IMR-90 (cell line): Measurements from ENCODE around the gene IL1R2. TPM values are rescaled to one million over a fixed set of nuclear protein-coding genes. Genes with fewer than 3 reads are reported as not detected.

Source experiments
- ATAC-seq: fragments of 200-7000 bp; cut with Tn5 transposase; 2 replicates; pipeline ENCODE4 v1.9.1; 2020; ENCODE audit warnings: low read depth, mild to moderate bottlenecking, moderate library complexity
- BruUV-seq: library from RNA; stranded (reverse); fragments of 400-500 nt; replicated peaks from 2 replicates; lab custom pipeline; 2021; lab: Mats Ljungman, UMichigan
- CTCF ChIA-PET: fragments of 300-600 bp; formaldehyde crosslinking; extraction: SDS; loops from one replicate; lab custom pipeline; 2021; ENCODE audit warnings: antibody characterized with exemption; lab: Yijun Ruan, JAX
- POLR2A ChIA-PET: fragments of 300-600 bp; sonication (Branson Sonifier 250); formaldehyde crosslinking; loops from one replicate; lab custom pipeline; 2022; ENCODE audit warnings: antibody characterized with exemption; ENCODE audit not compliant: unreplicated experiment; lab: Charles Lee
- DNase-seq: peaks from one replicate; pipeline ENCODE4 v3.0.0; 2013
- H2AFZ ChIP-seq: replicated peaks from 2 replicates; pipeline ENCODE3; 2013; ENCODE audit warnings: low read length, mild to moderate bottlenecking; ENCODE audit not compliant: poor library complexity
- H2AK5ac ChIP-seq: 2 replicates; pipeline ENCODE4 v1.6.1; 2013; ENCODE audit warnings: low read depth, low read length, inconsistent platforms
- H2AK9ac ChIP-seq: replicated peaks from 2 replicates; pipeline ENCODE3; 2013; ENCODE audit warnings: mild to moderate bottlenecking, low read depth, low read length, moderate library complexity; ENCODE audit not compliant: poor library complexity
- H2BK120ac ChIP-seq: 2 replicates; pipeline ENCODE4 v1.6.1; 2013; ENCODE audit warnings: low read depth, low read length, inconsistent platforms
- H2BK15ac ChIP-seq: 3 replicates; pipeline ENCODE4 v1.6.1; 2013; ENCODE audit warnings: low read depth, low read length, inconsistent platforms
- H2BK20ac ChIP-seq: 2 replicates; pipeline ENCODE4 v1.6.1; 2013; ENCODE audit warnings: low read depth, mild to moderate bottlenecking, inconsistent platforms, low read length, moderate library complexity
- H2BK5ac ChIP-seq: 2 replicates; pipeline ENCODE4 v1.6.1; 2013; ENCODE audit warnings: mild to moderate bottlenecking, low read depth, low read length, inconsistent platforms; ENCODE audit not compliant: poor library complexity, severe bottlenecking
- H3K14ac ChIP-seq: replicated peaks from 2 replicates; pipeline ENCODE4 v1.6.1; 2013; ENCODE audit warnings: low read depth, low read length, inconsistent platforms
- H3K18ac ChIP-seq: 2 replicates; pipeline ENCODE4 v1.6.1; 2013; ENCODE audit warnings: low read depth, low read length, control low read depth
- H3K23ac ChIP-seq: 2 replicates; pipeline ENCODE4 v1.6.1; 2013; ENCODE audit warnings: low read depth, low read length, inconsistent platforms
- H3K27ac ChIP-seq: 2 replicates; pipeline ENCODE4 v1.5.1; 2013; ENCODE audit warnings: mild to moderate bottlenecking, control low read depth, low read length; ENCODE audit not compliant: insufficient read depth
- H3K27me3 ChIP-seq: 2 replicates; pipeline ENCODE4 v1.6.1; 2013; ENCODE audit warnings: low read length; ENCODE audit not compliant: control insufficient read depth, insufficient read depth
- H3K36me3 ChIP-seq: 2 replicates; pipeline ENCODE4 v1.6.1; 2013; ENCODE audit warnings: low read length, mixed read lengths; ENCODE audit not compliant: control insufficient read depth, insufficient read depth
- H3K4ac ChIP-seq: 2 replicates; pipeline ENCODE4 v1.6.1; 2013; ENCODE audit warnings: low read depth, low read length, inconsistent platforms
- H3K4me1 ChIP-seq: 2 replicates; pipeline ENCODE4 v1.6.1; 2013; ENCODE audit warnings: low read length, mixed read lengths; ENCODE audit not compliant: control insufficient read depth, insufficient read depth
- H3K4me2 ChIP-seq: 2 replicates; pipeline ENCODE4 v1.6.1; 2013; ENCODE audit warnings: low read depth, mild to moderate bottlenecking, control low read depth, low read length, moderate library complexity
- H3K4me3 ChIP-seq: 2 replicates; pipeline ENCODE4 v1.5.1; 2013; ENCODE audit warnings: low read depth, mild to moderate bottlenecking, control low read depth, low read length, moderate library complexity; ENCODE audit not compliant: insufficient read depth
- H3K56ac ChIP-seq: 2 replicates; pipeline ENCODE4 v1.6.1; 2013; ENCODE audit warnings: low read length, inconsistent platforms; ENCODE audit not compliant: insufficient read depth; ENCODE audit errors: extremely low read depth
- H3K79me1 ChIP-seq, 2 experiments: 2 replicates each; pipeline ENCODE4 v1.6.1; 2013; ENCODE audit warnings: low read length in 2 of 2, inconsistent platforms in 1 of 2, low read depth in 1 of 2
- H3K9ac ChIP-seq: 2 replicates; pipeline ENCODE4 v1.6.1; 2013; ENCODE audit warnings: low read depth, low read length, control low read depth
- H3K9me1 ChIP-seq: 2 replicates; pipeline ENCODE4 v1.6.1; 2013; ENCODE audit warnings: low read length, inconsistent platforms; ENCODE audit not compliant: insufficient read depth
- H3K9me3 ChIP-seq: 2 replicates; pipeline ENCODE4 v1.6.1; 2013; ENCODE audit warnings: low read length; ENCODE audit not compliant: control insufficient read depth, insufficient read depth
- H4K20me1 ChIP-seq: 2 replicates; pipeline ENCODE4 v1.6.1; 2013; ENCODE audit warnings: low read length, inconsistent platforms; ENCODE audit not compliant: insufficient read depth
- H4K5ac ChIP-seq: 2 replicates; pipeline ENCODE4 v1.6.1; 2013; ENCODE audit warnings: mild to moderate bottlenecking, low read depth, low read length, control low read depth
- H4K8ac ChIP-seq, 2 experiments: 2 replicates each; pipeline ENCODE4 v1.6.1; 2013; ENCODE audit warnings: low read depth in 2 of 2, low read length in 2 of 2, control low read depth in 1 of 2, inconsistent platforms in 1 of 2
- H4K91ac ChIP-seq: 2 replicates; pipeline ENCODE4 v1.6.1; 2013; ENCODE audit warnings: low read depth, low read length, inconsistent platforms; ENCODE audit not compliant: insufficient read depth
- BHLHE40 ChIP-seq: fragments of 150-350 bp; IDR thresholded peaks from 2 replicates; pipeline ENCODE4 v1.6.1; 2016; ENCODE audit warnings: mild to moderate bottlenecking, low read depth, low read length
- CHD1 ChIP-seq: IDR thresholded peaks from 2 replicates; pipeline ENCODE4 v1.6.1; 2012; ENCODE audit warnings: low read depth, low read length, improper control_type of control experiment
- MXI1 ChIP-seq: IDR thresholded peaks from 2 replicates; pipeline ENCODE4 v1.6.1; 2012; ENCODE audit warnings: low read depth, mild to moderate bottlenecking, low read length, moderate library complexity, borderline replicate concordance
- whole genome bisulfite sequencing, 2 experiments: methylation state at CpG; one replicate each; pipeline versions ENCODE4 v1.1.5 to v1.1.7; 2013; ENCODE audit warnings: missing lambda C conversion rate in 2 of 2; ENCODE audit not compliant: insufficient read length in 1 of 2; ENCODE audit errors: extremely low coverage in 2 of 2; 5-methylcytosine and 5-hydroxymethylcytosine counted together
- dilution Hi-C: fragments of 300-500 bp; cut with HindIII; formaldehyde crosslinking; loops from one replicate; pipeline ENCODE4 v1.14.3; 2018; ENCODE audit warnings: low sequenced_read_pairs; ENCODE audit not compliant: unreplicated experiment
- in situ Hi-C: fragments of 300-500 bp; cut with MboI; formaldehyde crosslinking; loops from 3 replicates; pipeline ENCODE4 v1.14.3; 2019; ENCODE audit warnings: low sequenced_read_pairs, inconsistent platforms, mixed read lengths
- intact Hi-C: fragments of 100-400 bp; cut with micrococcal nuclease; formaldehyde crosslinking; loops from 2 replicates; pipeline ENCODE4 v1.10.0; 2022
- polyA plus RNA-seq, 3 experiments: library from polyadenylated mRNA; depleted of rRNA; stranded (reverse); fragments of >200 nt; gene quantifications; 2 replicates each; pipeline ENCODE4 v1.2.3, GENCODE V29; 2012; ENCODE audit warnings: low replicate concordance in 1 of 3
- total RNA-seq: library from RNA; depleted of rRNA; stranded (reverse); fragments of >200 nt; gene quantifications from 2 replicates; pipeline ENCODE4 v1.2.3, GENCODE V29; 2012

Gene IL1R2
- total and polyA plus RNA-seq, 2 of the 4 experiments (the other 2 are of a cell fraction), result not detected

GRCh38 chr2:101995019-101995418 lies 3.3 kb downstream of the IL1R2 start:
- H2AK5ac ChIP-seq, result no peak overlapping the region
- no peaks in the 10 kb centered on the region for H3K9me3 ChIP-seq
- H2AFZ ChIP-seq, result no peak overlapping the region
- no peaks in the 10 kb centered on the region for H3K36me3 ChIP-seq
- WGBS, 2 experiments, result no CpG with 5 or more reads among the region's 1 CpG
- intact Hi-C loops, result no loop called here
- H4K8ac ChIP-seq, result no peak overlapping the region
- TF ChIP-seq BHLHE40 (no peak), CHD1 (no peak), MXI1 (no peak)
- H4K20me1 ChIP-seq, result no peaks in the 10 kb centered on the region
- H2BK120ac ChIP-seq, result no peak overlapping the region
- no peak overlapping the region for H3K27ac ChIP-seq
- DNase-seq (no peak), ATAC-seq (no peak)
- H3K4me1 ChIP-seq, result no peaks in the 10 kb centered on the region; the same call in 1 of the 2 replicates
- no peaks in the 10 kb centered on the region for H3K79me1 ChIP-seq
- H3K4me3 ChIP-seq, result no peak overlapping the region
- no peak overlapping the region for H3K4me2 ChIP-seq
- no peak overlapping the region for H3K18ac ChIP-seq
- H2AK9ac ChIP-seq, result no peak overlapping the region
- no peak overlapping the region for H3K56ac ChIP-seq
- no TSS peak for BruUV-seq
- H3K23ac ChIP-seq, result no peak overlapping the region
- H2BK5ac ChIP-seq, result no peak overlapping the region
- H3K9me1 ChIP-seq, result 0 out of 2 replicates have a peak, but pooled peaks cover 4% of the 10 kb centered on the region
- H3K14ac ChIP-seq, result no peak overlapping the region
- no peak overlapping the region for H4K5ac ChIP-seq
- in situ Hi-C loops, result no loop called here
- dilution Hi-C loops, result no loop called here
- POLR2A ChIA-PET, result no interaction called here
- H2BK15ac ChIP-seq, result no peak overlapping the region
- no peak overlapping the region for H3K4ac ChIP-seq
- peaks cover 72% of the 10 kb centered on the region for H3K27me3 ChIP-seq
- CTCF ChIA-PET, result no interaction called here
- H3K9ac ChIP-seq, result no peak overlapping the region
- no peak overlapping the region for H2BK20ac ChIP-seq
- no peak overlapping the region for H4K91ac ChIP-seq
